Keratinocyte (primary cell): ENCODE data around the gene ST8SIA4. TPM values are rescaled to one million over a fixed set of nuclear protein-coding genes. Genes with fewer than 3 reads are reported as not detected.

Experiments
- DNase-seq: peaks from one replicate; pipeline ENCODE4 v3.0.0-alpha.2; 2011; ENCODE audit warnings: low read depth, missing footprints, low spot score
- FAIRE-seq: peaks from 2 replicates; lab custom pipeline; 2011; peaks lifted over from hg19 to GRCh38; lab: Jason Lieb, UNC
- H2AFZ ChIP-seq: 2 replicates; pipeline ENCODE4 v1.6.0; 2012; ENCODE audit warnings: low read length, control low read depth, inconsistent platforms; ENCODE audit not compliant: control insufficient read depth
- H3K27ac ChIP-seq: 2 replicates; pipeline ENCODE4 v1.5.1; 2011; ENCODE audit warnings: low read length; ENCODE audit not compliant: control insufficient read depth, insufficient read depth
- H3K27me3 ChIP-seq: 3 replicates; pipeline ENCODE4 v1.6.0; 2011; ENCODE audit warnings: low read length; ENCODE audit not compliant: control insufficient read depth, insufficient read depth; ENCODE audit errors: extremely low read depth
- H3K36me3 ChIP-seq, 2 experiments: 2 replicates in 1 of 2; 3 replicates in 1 of 2; pipeline ENCODE4 v1.5.1; 2011; ENCODE audit warnings: low read length in 2 of 2, mild to moderate bottlenecking in 1 of 2; ENCODE audit not compliant: control insufficient read depth in 2 of 2, insufficient read depth in 2 of 2; ENCODE audit errors: extremely low read depth in 1 of 2
- H3K4me1 ChIP-seq: 3 replicates; pipeline ENCODE4 v1.5.1; 2011; ENCODE audit warnings: low read length; ENCODE audit not compliant: control insufficient read depth, insufficient read depth; ENCODE audit errors: extremely low read depth
- H3K4me2 ChIP-seq: 3 replicates; pipeline ENCODE4 v1.6.0; 2011; ENCODE audit warnings: low read depth, low read length; ENCODE audit not compliant: control insufficient read depth, insufficient read depth; ENCODE audit errors: extremely low read depth
- H3K4me3 ChIP-seq, 3 experiments: fragments of 200-600 bp in 1 of 3; sonication (generic) in 1 of 3; 2 replicates in 2 of 3; 3 replicates in 1 of 3; pipeline ENCODE4 v1.5.1; 2011 to 2016; ENCODE audit warnings: low read length in 3 of 3, mild to moderate bottlenecking in 3 of 3, control low read depth in 2 of 3, inconsistent platforms in 1 of 3, low read depth in 1 of 3, mixed read lengths in 1 of 3, mixed run types in 1 of 3, moderate library complexity in 1 of 3; ENCODE audit not compliant: control insufficient read depth in 2 of 3, insufficient read depth in 2 of 3; ENCODE audit errors: extremely low read depth in 1 of 3
- H3K79me2 ChIP-seq: 2 replicates; pipeline ENCODE4 v1.6.0; 2012; ENCODE audit warnings: low read length; ENCODE audit not compliant: control insufficient read depth, insufficient read depth
- H3K9ac ChIP-seq: 3 replicates; pipeline ENCODE4 v1.6.0; 2011; ENCODE audit warnings: low read length; ENCODE audit not compliant: control insufficient read depth, insufficient read depth; ENCODE audit errors: extremely low read depth
- H3K9me1 ChIP-seq: 3 replicates; pipeline ENCODE4 v1.6.0; 2011; ENCODE audit warnings: low read length; ENCODE audit not compliant: control insufficient read depth, insufficient read depth; ENCODE audit errors: extremely low read depth
- H3K9me3 ChIP-seq: 2 replicates; pipeline ENCODE4 v1.5.1; 2012; ENCODE audit warnings: low read depth, low read length; ENCODE audit not compliant: control insufficient read depth
- H4K20me1 ChIP-seq: 3 replicates; pipeline ENCODE4 v1.6.0; 2011; ENCODE audit warnings: low read length; ENCODE audit not compliant: control insufficient read depth, insufficient read depth; ENCODE audit errors: extremely low read depth
- CTCF ChIP-seq, 3 experiments: IDR thresholded peaks in 1 of 3; conservative IDR thresholded peaks in 1 of 3; optimal IDR thresholded peaks in 1 of 3; 2 replicates in 2 of 3; 3 replicates in 1 of 3; pipeline versions ENCODE3 to v1.5.1; 2011; ENCODE audit warnings: low read length in 3 of 3, mild to moderate bottlenecking in 3 of 3, moderate library complexity in 2 of 3, control low read depth in 1 of 3, inconsistent platforms in 1 of 3; ENCODE audit not compliant: insufficient read depth in 2 of 3; ENCODE audit errors: extremely low read depth in 1 of 3
- EZH2 ChIP-seq: IDR thresholded peaks from one replicate; pipeline ENCODE4 v1.6.1; 2012; ENCODE audit warnings: inconsistent platforms, mild to moderate bottlenecking, low read length, moderate library complexity
- dilution Hi-C: fragments of 300-500 bp; cut with MboI; formaldehyde crosslinking; loops from one replicate; pipeline ENCODE4 v1.7.0; 2020; ENCODE audit warnings: low sequenced_read_pairs; ENCODE audit not compliant: extremely low pct_ligation_motif_present
- polyA plus RNA-seq, 5 experiments: library from polyadenylated mRNA; depleted of rRNA in 3 of 5; stranded (reverse) in 3 of 5; stranded (forward) in 1 of 5; unstranded in 1 of 5; fragments of >200 nt; gene quantifications; 1 replicate in 1 of 5; 2 replicates in 3 of 5; 3 replicates in 1 of 5; pipeline versions ENCODE4 v1.2.1 to v1.2.3, GENCODE V29; 2011 to 2012; ENCODE audit warnings: missing spikeins in 2 of 5, low read depth in 1 of 5, low replicate concordance in 1 of 5

The ST8SIA4 gene
- polyA plus RNA-seq, 1 donor (not counting 4 experiments of a cell fraction or from before 2014, with no cell fraction given): 0.43 TPM

- Histone ChIP-seq H3K4me2 (no peak overlapping the region), H3K79me2 (no peaks in the 10 kb centered on the region), H3K9me1 (no peaks in the 10 kb centered on the region), H2AFZ (no peak overlapping the region), H3K36me3 (no peaks in the 10 kb centered on the region), H3K4me3 (no peak overlapping the region), H3K27me3 (no peaks in the 10 kb centered on the region), H3K9ac (no peak overlapping the region), H3K4me1 (no peaks in the 10 kb centered on the region), H3K27ac (no peak overlapping the region), H4K20me1 (no peaks in the 10 kb centered on the region), H3K9me3 (no peaks in the 10 kb centered on the region)
- no peak for DNase-seq
- no peak for FAIRE-seq
- TF ChIP-seq CTCF (optimal IDR thresholded peaks at IDR 0.05 in 1 of 3, IDR thresholded peaks at IDR 0.05 in 1 of 3, conservative IDR thresholded peaks at IDR 0.05 in 1 of 3; ENCODE audit: extremely low read depth in 1 of 3, insufficient read depth in 2 of 3, low read length in 3 of 3): no peak
- no peak for TF ChIP-seq EZH2
- dilution Hi-C loops: no loop called here
Observed at GRCh38 chr5:100854591-100854990, 48.5 kb downstream of the ST8SIA4 start.

GRCh38 chr5:100853582-100853981 is 49.5 kb downstream of the ST8SIA4 start:
- Histone ChIP-seq H2AFZ (no peak overlapping the region), H3K9me1 (no peaks in the 10 kb centered on the region), H4K20me1 (no peaks in the 10 kb centered on the region), H3K9me3 (no peaks in the 10 kb centered on the region), H3K36me3 (no peaks in the 10 kb centered on the region), H3K27me3 (no peaks in the 10 kb centered on the region), H3K27ac (no peak overlapping the region), H3K4me1 (no peaks in the 10 kb centered on the region), H3K9ac (no peak overlapping the region), H3K4me3 (no peak overlapping the region), H3K4me2 (no peak overlapping the region), H3K79me2 (no peaks in the 10 kb centered on the region)
- TF ChIP-seq EZH2 (no peak), CTCF (optimal IDR thresholded peaks at IDR 0.05 in 1 of 3, IDR thresholded peaks at IDR 0.05 in 1 of 3, conservative IDR thresholded peaks at IDR 0.05 in 1 of 3; ENCODE audit: extremely low read depth in 1 of 3, insufficient read depth in 2 of 3, low read length in 3 of 3) (no peak)
- dilution Hi-C loops: no loop called here
- FAIRE-seq (no peak), DNase-seq (no peak)
